ENCODE results near the gene GGA3. TPM values are rescaled to one million over a fixed set of nuclear protein-coding genes. Genes with fewer than 3 reads are reported as not detected.
A peak's percentile ranks its signal among the peaks of the same experiment; 100 is the strongest.

Gene GGA3
- total RNA-seq, 1 donor from 2014 or later = 34.3 TPM

DNA sequence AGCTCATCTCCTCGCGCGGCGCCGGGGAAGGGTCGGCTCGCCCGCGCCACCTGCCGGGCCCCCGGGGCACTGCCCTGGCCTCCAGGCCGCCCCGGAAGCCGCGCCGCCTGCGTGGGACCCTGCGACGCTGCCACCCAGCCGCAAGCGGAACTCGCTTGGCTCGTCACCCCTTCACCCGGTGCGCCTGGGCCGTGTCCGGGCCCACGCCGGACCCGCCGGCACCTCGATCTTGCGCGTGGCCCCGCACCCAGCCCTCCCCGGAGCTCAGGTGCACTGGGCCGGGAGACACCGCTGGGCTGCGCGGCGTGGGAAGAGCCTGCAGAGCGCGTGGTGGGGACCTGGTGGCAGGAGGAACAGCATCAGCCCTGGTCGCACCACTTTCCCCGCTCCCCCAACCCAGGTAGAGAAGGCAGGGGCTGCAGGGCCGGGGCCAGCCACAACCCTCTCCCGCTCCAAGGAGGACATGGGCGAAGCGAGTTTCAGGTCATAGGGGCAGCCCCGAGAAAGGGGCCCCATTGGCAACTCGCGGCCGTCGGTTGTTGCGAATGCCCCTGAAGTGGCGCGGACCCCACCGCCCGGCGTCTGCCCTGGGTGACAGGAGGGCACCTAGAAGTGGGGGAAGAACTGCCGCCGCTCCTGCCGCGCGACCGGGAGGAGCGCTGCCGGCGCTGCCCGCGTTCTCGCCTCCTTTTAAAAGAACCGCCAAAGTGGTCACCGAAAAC, 10.0 kb upstream of the GGA3 start:
- Mint-ChIP-seq H3K27ac (ENCODE audit: unreplicated experiment) (no peak overlapping the region), H3K4me1 (ENCODE audit: unreplicated experiment) (peaks cover 16% of the 10 kb centered on the region), H3K9me3 (ENCODE audit: unreplicated experiment) (no peaks in the 10 kb centered on the region), H3K4me3 (ENCODE audit: unreplicated experiment) (peak overlapping the region; percentile 77), H3K27me3 (ENCODE audit: unreplicated experiment) (no peaks in the 10 kb centered on the region), H3K36me3 (ENCODE audit: unreplicated experiment) (peaks cover 2% of the 10 kb centered on the region)
- peak; percentile 94 for DNase-seq (ENCODE audit: extremely low spot score, unreplicated experiment)
- TF ChIP-seq, protein P1, sequence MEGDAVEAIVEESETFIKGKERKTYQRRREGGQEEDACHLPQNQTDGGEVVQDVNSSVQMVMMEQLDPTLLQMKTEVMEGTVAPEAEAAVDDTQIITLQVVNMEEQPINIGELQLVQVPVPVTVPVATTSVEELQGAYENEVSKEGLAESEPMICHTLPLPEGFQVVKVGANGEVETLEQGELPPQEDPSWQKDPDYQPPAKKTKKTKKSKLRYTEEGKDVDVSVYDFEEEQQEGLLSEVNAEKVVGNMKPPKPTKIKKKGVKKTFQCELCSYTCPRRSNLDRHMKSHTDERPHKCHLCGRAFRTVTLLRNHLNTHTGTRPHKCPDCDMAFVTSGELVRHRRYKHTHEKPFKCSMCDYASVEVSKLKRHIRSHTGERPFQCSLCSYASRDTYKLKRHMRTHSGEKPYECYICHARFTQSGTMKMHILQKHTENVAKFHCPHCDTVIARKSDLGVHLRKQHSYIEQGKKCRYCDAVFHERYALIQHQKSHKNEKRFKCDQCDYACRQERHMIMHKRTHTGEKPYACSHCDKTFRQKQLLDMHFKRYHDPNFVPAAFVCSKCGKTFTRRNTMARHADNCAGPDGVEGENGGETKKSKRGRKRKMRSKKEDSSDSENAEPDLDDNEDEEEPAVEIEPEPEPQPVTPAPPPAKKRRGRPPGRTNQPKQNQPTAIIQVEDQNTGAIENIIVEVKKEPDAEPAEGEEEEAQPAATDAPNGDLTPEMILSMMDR (IDR thresholded peaks at IDR 0.05) = peak; percentile 80

DNA sequence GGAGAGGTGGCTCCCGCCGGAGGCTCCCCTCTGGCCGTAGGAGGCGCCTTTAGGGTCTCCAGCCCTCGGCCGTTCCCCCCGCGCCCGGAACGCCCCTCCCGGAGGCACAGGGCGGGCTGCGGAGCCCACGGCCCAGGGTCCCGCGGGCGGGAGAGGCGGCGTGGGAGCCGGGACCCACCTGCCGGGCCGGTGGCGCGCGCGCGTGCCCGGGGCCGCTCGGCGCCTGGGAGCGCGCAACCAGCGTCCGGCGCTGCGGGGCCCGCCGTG, 9.5 kb upstream of the GGA3 start, which contains the start of gene MIF4GD:
TSS of gene MIF4GD (minus strand) at position 266 of the 267 bp plus-strand sequence. CDS start 1,036 bp downstream, outside the sequence.
- peak within 1 kb of the TSS; percentile 84 for H3K27ac Mint-ChIP-seq (ENCODE audit: unreplicated experiment)

DNA sequence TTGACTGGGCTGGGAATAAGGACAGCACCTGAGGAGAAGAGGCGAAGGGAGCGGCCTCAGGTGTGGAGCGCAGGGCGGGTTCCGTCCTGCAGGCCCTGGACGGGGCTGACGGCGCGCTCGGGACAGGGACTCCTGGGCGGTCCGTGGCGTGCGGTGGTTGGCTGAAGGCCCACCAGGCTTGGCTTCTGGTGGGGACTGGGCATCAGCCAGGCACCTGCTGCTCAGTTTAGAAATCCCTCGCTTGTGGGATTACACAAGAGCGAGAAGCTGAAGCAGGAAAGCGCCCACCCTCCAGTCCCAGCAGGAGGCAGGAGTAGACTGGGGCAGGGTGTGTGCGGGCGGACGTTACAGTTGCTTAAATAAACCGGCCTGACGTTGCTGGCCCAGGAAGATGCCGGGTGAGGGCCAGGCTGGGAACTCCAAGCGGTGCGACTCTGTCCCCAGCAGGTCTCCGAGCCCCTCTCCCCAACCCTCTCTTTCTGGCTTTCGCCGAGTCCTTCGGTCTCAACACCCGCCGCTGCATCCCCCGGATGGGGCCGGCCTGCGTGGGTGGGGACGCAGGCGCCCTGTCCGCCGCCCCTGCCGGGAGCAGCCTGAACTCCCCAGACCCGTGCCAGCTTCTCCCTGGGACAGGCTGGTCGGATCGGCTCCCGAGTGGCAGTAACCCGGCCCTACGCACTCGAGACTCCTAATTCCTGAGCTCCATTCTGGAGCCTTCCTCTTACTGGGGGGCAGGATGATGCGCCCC, 9.0 kb upstream of the GGA3 start:
- DNase-seq (ENCODE audit: extremely low spot score, unreplicated experiment) = peak; percentile 89
- TF ChIP-seq, protein P1 (IDR thresholded peaks at IDR 0.05) = peak; percentile 41
- Mint-ChIP-seq H3K27me3 (ENCODE audit: unreplicated experiment) (no peaks in the 10 kb centered on the region), H3K27ac (ENCODE audit: unreplicated experiment) (peak overlapping the region; percentile 84), H3K4me3 (ENCODE audit: unreplicated experiment) (peak overlapping the region; percentile 81), H3K36me3 (ENCODE audit: unreplicated experiment) (peaks cover 8% of the 10 kb centered on the region), H3K4me1 (ENCODE audit: unreplicated experiment) (peaks cover 16% of the 10 kb centered on the region), H3K9me3 (ENCODE audit: unreplicated experiment) (no peaks in the 10 kb centered on the region)

More for the DNA sequence above, 9.5 kb upstream of the GGA3 start, which contains the start of gene MIF4GD:
- TF ChIP-seq, protein P1 (IDR thresholded peaks at IDR 0.05) = no peak
- DNase-seq (ENCODE audit: extremely low spot score, unreplicated experiment) = no peak
- Mint-ChIP-seq H3K4me1 (ENCODE audit: unreplicated experiment) (peaks cover 16% of the 10 kb centered on the region), H3K4me3 (ENCODE audit: unreplicated experiment) (peak within 1 kb of the TSS; percentile 81), H3K9me3 (ENCODE audit: unreplicated experiment) (no peaks in the 10 kb centered on the region), H3K27me3 (ENCODE audit: unreplicated experiment) (no peaks in the 10 kb centered on the region), H3K36me3 (ENCODE audit: unreplicated experiment) (peaks cover 5% of the 10 kb centered on the region)

DNA sequence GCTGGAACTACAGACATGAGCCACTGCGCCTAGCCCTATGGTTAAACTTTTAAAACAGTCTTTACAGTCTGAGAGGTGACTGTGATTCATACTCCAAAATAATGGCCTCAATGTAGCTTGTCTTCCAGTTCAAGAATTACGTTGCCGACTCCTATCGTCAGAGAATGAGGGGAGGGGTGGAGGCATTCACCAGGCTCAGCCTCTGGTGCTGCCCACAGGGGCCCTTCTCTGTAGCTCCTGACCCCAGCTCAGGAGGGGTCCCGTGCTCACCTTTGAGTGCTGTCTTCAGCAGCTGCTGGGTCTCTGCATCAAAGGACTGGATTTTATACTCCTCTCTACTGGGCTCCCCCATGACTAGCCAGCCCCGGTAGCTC, 8.4 kb upstream of the GGA3 start:
- H3K27ac Mint-ChIP-seq (ENCODE audit: unreplicated experiment) = peak overlapping the region; percentile 84
- peak overlapping the region; percentile 81 for H3K4me3 Mint-ChIP-seq (ENCODE audit: unreplicated experiment)
- peaks cover 16% of the 10 kb centered on the region for H3K4me1 Mint-ChIP-seq (ENCODE audit: unreplicated experiment)
- H3K27me3 Mint-ChIP-seq (ENCODE audit: unreplicated experiment) = no peaks in the 10 kb centered on the region
- peaks cover 9% of the 10 kb centered on the region for H3K36me3 Mint-ChIP-seq (ENCODE audit: unreplicated experiment)
- TF ChIP-seq, protein P1 (IDR thresholded peaks at IDR 0.05) = no peak
- H3K9me3 Mint-ChIP-seq (ENCODE audit: unreplicated experiment) = no peaks in the 10 kb centered on the region
- DNase-seq (ENCODE audit: extremely low spot score, unreplicated experiment) = no peak
